Measurements from ENCODE around the gene TECR.
A peak's percentile ranks its signal among the peaks of the same experiment; 100 is the strongest.
"Not testable (repeated sequence)": the region's sequence is repeated elsewhere in the genome, so short reads cannot be mapped to it uniquely, and the experiment has no call there.

TECR gene

GRCh38 chr19:14503285-14503684, 26.1 kb upstream of the TECR start:
- peak overlapping the region; percentile 38 for H3K27ac ChIP-seq
- no peak overlapping the region for H3K4me3 ChIP-seq (ENCODE audit: low read depth in 1 of 2, low read length in 1 of 2)
- no peaks in the 10 kb centered on the region for H3K36me3 ChIP-seq
- no peak for TF ChIP-seq CTCF (IDR thresholded peaks at IDR 0.05)
- no peaks in the 10 kb centered on the region for H3K9me3 ChIP-seq
- H3K4me1 ChIP-seq (ENCODE audit: control insufficient read depth in 1 of 2, insufficient read depth in 1 of 2, low read depth in 1 of 2, low read length in 1 of 2) = peaks cover 35 to 44% of the 10 kb centered on the region in 2 experiments
- no peaks in the 10 kb centered on the region for H3K27me3 ChIP-seq

GRCh38 chr19:14504575-14504974, 24.8 kb upstream of the TECR start:
- H3K4me1 ChIP-seq (ENCODE audit: control insufficient read depth in 1 of 2, insufficient read depth in 1 of 2, low read depth in 1 of 2, low read length in 1 of 2) = peaks cover 48 to 56% of the 10 kb centered on the region in 2 experiments
- H3K9me3 ChIP-seq; H3K27me3 ChIP-seq; H3K27ac ChIP-seq; H3K4me3 ChIP-seq (ENCODE audit: low read depth in 1 of 2, low read length in 1 of 2); H3K36me3 ChIP-seq: not testable (repeated sequence)

GRCh38 chr19:14505488-14506239, 23.7 kb upstream of the TECR start:
- TF ChIP-seq CTCF (IDR thresholded peaks at IDR 0.05) = peak; percentile 80
- Histone ChIP-seq H3K9me3 (no peaks in the 10 kb centered on the region), H3K36me3 (no peaks in the 10 kb centered on the region), H3K4me3 (ENCODE audit: low read depth in 1 of 2, low read length in 1 of 2) (no peak overlapping the region), H3K4me1 (ENCODE audit: control insufficient read depth in 1 of 2, insufficient read depth in 1 of 2, low read depth in 1 of 2, low read length in 1 of 2) (peaks cover 59 to 67% of the 10 kb centered on the region in 2 experiments), H3K27ac (peak overlapping the region; percentile 90), H3K27me3 (no peaks in the 10 kb centered on the region)

- H3K9me3 ChIP-seq = no peaks in the 10 kb centered on the region
- H3K4me1 ChIP-seq (ENCODE audit: control insufficient read depth in 1 of 2, insufficient read depth in 1 of 2, low read depth in 1 of 2, low read length in 1 of 2) = peaks cover 68 to 72% of the 10 kb centered on the region in 2 experiments
- peak; percentile 28 for TF ChIP-seq CTCF (IDR thresholded peaks at IDR 0.05)
- H3K27me3 ChIP-seq = no peaks in the 10 kb centered on the region
- peak overlapping the region; percentile 90 for H3K27ac ChIP-seq
- peak overlapping the region; percentile 27 to 32 for H3K4me3 ChIP-seq (ENCODE audit: low read depth in 1 of 2, low read length in 1 of 2)
- H3K36me3 ChIP-seq = no peaks in the 10 kb centered on the region
Measured at GRCh38 chr19:14507704-14508542, 21.5 kb upstream of the TECR start.

- no peak for TF ChIP-seq CTCF (IDR thresholded peaks at IDR 0.05)
- Histone ChIP-seq H3K27me3 (no peaks in the 10 kb centered on the region), H3K36me3 (peaks cover 18% of the 10 kb centered on the region), H3K4me1 (ENCODE audit: control insufficient read depth in 1 of 2, insufficient read depth in 1 of 2, low read depth in 1 of 2, low read length in 1 of 2) (peaks cover 72 to 75% of the 10 kb centered on the region in 2 experiments), H3K27ac (peak overlapping the region; percentile 90), H3K4me3 (ENCODE audit: low read depth in 1 of 2, low read length in 1 of 2) (peak overlapping the region; percentile 34 to 40), H3K9me3 (no peaks in the 10 kb centered on the region)
Measured at GRCh38 chr19:14510311-14511228, 18.8 kb upstream of the TECR start.

Data from neutrophil (primary cell).